Fibroblast of upper back skin (primary cell): ENCODE data around the gene SHOX.
"Not testable (repeated sequence)": the region's sequence is repeated elsewhere in the genome, so short reads cannot be mapped to it uniquely, and the experiment has no call there.

Experiments
- DNase-seq: peaks from one replicate; pipeline ENCODE4 v3.0.0-alpha.2; 2013

Gene SHOX

DNA sequence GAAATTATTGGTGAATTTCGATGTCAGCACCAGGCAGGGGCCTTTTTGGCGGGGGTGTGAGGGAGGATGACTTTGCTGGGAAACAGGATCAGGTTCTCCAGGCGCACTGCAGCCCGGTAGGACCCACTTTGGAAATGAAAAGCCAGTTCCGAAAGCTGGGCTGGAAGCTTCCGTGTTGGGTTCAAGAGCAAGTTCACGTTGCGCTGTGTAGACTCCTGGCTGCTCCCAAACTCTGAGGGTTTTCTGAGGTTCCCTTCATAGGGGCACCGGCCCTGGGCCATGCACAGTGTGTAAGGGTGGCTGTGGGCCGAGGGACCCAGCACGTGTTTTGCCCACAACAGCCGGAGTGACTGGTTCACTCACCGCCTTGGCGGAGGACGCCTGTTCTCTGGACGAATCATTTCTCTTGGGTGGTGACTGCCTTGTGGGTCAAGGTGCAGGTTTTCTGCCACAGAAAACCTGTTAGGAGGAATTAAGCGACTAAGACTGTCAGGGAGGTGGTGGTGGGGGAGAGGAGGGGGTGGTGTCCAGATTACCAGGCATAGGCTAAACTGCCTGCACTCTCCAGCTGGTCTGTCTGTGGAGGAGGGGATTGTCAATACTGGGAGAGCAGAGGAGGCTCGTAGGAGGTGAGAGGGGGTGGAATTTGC is 8.0 kb downstream of the SHOX start:
- no peak for DNase-seq

DNA sequence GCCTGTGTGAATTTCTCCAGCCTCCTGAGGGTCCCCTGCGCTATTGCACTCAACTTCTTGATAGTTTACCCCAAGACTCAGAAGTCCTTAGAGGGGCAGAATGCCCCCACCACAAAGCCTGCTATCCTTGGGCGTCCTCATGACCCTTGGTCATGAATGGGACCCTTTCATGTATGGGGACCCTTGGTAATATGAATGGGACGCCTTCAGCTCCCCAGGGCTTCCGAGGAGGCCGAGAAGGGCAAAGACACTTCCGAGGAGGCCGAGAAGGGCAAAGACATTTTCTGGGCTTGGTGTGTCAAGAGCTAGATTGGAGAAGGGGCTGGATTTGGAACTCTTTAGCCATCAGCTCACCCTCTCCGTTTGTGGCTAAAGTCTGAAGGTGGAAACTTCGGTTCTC is 8.6 kb downstream of the SHOX start:
- no peak for DNase-seq

DNA sequence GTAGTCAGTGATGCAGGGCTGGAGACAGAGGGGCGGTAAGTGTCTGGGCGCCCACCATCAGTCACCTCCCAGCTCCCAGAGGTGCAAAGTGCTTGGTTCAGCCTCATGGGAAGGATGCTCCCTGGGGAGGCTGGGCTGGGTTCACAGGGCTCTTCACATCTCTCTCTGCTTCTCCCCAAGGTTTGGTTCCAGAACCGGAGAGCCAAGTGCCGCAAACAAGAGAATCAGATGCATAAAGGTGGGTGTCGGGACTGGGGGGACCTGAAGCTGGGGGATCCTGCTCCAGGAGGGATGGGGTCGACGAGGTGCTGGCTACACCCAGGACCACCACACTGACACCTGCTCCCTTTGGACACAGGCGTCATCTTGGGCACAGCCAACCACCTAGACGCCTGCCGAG is 10.1 kb downstream of the SHOX start:
- no peak for DNase-seq

DNA sequence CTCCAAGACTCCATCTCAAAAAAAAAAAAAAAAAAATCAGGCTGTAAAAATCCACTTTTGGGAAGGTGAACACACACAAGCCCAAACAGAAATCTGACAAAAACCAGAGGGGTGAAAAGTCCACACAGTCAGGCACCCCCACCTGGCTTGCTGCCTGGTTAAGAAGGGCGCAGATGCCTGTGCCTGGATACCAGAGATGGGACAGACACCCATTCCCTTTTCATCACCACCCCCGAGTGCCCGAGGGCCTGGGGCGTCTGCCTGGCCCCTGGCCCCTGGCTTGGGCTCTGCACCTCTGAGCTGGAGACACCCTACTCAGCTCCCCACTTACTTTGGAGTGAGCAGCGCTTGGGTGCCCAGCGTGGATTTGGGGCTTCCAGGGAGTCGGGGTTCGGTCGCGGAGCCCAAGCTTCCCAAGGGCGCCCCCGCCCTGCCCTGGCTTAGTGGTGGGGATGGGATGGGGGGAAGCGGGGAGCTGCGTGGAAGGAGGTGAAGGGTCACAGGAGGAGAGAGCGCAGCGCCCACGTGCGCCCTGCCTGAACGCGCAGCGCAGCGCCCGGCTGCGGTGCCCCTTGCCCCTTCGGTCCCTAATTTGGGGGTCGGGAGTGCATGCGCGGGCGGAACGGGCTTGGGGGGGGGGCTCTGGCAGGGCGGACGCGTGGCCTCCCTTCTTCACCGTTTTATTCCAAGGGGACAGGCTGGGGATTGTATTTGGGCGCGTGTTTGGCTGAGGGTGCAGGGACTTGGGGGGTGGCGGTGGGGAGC is 11.3 kb downstream of the SHOX start:
- DNase-seq: no peak

DNA sequence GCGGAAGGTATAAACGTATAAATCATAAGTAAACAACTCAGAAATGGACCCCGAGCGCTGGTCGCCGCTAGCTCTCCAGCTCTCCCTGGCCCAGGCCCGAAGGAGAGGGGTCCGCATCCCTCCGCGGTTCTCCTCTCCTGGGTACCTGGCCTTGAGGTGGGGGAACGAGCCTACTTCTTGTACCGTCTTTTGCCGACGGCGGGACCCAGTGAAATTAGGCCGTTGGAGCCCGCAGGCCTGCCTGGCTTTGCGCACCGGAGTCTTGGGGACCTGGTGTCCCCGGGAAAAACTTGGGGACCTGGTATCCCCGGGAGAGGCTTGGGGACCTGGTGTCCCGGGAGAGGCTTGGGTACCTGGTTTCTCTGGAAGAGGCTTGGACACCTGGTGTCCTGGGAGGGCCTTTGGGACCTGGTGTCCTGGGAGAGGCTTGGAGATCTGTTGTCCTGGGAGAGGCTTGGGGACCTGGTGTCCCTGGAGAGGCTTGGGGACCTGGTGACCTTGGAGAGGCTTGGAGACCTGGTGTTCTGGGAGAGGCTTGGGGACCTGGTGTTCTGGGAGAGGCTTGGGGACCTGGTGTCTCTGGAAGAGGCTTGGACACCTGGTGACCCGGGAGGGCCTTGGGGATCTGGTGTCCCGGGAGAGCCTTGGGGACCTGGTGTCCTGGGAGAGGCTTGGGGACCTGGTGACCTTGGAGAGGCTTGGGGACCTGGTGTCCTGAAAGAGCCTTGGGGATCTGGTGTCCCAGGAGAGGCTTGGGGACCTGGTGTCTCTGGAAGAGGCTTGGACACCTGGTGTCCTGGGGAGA is 12.0 kb downstream of the SHOX start:
- no peak for DNase-seq

DNA sequence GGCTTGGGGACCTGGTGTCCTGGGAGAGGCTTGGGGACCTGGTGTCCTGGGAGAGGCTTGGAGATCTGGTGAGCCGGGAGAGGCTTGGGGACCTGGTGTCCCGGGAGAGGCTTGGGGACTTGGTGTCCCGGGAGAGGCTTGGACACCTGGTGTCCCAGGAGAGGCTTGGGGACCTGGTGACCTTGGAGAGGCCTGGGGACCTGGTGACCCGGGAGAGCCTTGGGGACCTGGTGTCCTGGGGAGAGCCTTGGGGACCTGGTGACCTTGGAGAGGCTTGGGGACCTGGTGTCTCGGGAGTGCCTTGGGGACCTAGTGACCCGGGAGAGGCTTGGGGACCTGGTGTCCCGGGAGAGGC is 12.6 kb downstream of the SHOX start:
- DNase-seq: no peak

DNA sequence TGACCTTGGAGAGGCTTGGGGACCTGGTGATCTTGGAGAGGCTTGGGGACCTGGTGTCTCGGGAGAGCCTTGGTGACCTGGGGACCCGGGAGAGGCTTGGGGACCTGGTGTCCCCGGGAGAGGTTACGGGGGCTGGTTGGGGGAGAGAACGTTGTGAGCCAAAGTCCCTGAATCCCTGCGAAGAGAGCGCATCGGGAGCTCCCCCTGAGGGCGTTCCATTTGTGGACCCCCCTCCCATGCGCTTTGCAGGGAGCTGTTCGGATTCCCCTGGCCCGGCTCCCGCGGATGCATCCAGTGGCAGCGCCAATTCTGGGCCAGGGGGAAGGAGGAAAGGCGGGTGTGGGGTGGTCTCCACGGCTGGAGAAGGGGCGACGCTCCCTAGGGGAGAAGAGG is 13.3 kb downstream of the SHOX start:
- DNase-seq: no peak

DNA sequence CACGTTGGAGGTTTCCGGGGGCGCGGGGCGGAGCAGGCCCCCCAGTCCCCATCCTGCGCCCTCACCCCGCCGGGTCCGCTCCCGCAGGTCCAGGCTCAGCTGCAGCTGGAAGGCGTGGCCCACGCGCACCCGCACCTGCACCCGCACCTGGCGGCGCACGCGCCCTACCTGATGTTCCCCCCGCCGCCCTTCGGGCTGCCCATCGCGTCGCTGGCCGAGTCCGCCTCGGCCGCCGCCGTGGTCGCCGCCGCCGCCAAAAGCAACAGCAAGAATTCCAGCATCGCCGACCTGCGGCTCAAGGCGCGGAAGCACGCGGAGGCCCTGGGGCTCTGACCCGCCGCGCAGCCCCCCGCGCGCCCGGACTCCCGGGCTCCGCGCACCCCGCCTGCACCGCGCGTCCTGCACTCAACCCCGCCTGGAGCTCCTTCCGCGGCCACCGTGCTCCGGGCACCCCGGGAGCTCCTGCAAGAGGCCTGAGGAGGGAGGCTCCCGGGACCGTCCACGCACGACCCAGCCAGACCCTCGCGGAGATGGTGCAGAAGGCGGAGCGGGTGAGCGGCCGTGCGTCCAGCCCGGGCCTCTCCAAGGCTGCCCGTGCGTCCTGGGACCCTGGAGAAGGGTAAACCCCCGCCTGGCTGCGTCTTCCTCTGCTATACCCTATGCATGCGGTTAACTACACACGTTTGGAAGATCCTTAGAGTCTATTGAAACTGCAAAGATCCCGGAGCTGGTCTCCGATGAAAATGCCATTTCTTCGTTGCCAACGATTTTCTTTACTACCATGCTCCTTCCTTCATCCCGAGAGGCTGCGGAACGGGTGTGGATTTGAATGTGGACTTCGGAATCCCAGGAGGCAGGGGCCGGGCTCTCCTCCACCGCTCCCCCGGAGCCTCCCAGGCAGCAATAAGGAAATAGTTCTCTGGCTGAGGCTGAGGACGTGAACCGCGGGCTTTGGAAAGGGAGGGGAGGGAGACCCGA is 14.0 kb downstream of the SHOX start:
- DNase-seq: peak; percentile 27

DNA sequence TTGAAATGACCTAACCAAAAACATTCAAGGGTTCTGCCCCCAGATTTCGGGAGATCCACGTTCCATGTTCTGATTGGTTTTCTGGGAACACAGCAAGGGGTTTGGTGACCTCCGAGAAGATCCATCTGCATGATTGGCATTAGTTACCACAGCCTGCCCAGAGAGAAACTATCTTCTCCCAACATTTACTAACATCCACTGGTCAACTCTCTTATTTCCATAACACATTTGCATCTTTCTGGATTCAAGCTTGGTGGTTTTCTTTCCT is 15.6 kb downstream of the SHOX start:
- no peak for DNase-seq

DNA sequence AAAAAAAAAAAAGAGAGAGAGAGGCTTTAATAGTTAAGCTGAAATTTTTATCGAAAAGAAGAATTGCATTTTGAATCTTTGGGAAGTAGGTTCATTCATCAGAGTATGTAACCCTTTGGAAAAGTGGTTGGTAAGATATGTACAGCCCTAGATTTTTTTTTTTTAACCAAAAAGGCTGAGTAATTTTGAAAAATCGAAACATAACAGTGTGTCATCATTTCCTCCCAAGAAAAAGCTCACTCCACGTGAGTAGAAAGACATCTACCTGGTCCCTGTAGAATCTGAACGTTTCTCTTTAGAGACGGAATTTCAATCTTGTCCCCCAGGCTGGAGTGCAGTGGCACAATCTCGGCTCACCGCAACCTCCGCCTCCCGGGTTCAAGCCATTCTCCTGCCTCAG is 16.2 kb downstream of the SHOX start:
- DNase-seq: no peak

DNA sequence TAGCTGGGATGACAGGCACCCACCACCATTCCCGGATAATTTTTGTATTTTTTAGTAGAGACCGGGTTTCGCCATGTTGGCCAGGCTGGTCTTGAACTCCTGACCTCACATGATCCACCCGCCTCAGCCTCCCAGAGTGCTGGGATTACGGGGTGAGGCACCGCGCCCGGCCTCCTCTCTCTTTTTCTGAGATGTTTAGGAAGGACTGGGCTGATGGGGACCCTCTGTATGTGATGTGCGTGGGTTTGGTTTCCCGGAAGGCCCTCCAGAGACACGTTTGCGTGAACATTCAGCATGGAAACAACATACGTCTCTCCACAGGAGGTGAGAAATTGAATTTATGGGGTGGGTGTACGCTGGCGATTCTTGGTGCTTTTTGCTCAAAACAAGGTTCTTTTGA is 18.6 kb downstream of the SHOX start:
- DNase-seq: no peak

DNA sequence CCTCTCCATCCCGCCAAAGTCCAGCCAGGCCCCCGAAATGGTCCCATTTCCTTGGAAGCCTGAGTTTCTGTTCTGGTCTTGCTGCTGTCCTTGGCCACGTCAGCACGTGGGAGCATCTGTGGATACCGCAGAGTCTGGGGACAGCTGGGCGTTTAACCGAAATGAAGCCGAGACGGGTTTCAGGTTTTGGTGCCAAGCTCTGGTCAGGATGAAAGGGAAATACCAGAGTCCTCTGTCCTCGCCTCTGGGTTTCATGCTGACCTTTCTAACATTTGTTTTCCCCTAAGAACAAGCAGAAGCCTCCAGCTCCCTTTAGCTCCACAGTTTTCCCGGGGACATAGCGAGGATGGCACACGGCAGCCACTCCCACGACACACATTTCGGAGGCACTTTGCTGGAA is 19.7 kb downstream of the SHOX start:
- no peak for DNase-seq

DNA sequence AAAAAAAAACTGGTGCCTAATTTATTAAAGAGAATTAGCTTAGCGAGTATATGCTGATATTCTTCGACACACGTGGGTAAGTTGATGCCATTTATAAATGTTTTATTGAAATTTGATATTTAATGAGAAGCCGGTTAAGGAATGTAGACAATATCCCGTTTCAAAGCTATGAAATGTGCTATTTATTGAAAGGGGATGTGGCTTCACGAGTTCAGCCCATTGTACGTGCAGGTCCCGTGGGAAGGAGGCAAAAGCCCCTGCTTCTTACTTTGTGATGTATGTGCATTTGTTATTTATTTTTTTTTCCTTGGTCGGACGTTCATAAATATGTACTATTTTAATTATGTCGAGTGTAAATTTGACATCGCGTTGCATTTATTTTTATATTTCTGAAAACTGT is 20.2 kb downstream of the SHOX start:
- no peak for DNase-seq

DNA sequence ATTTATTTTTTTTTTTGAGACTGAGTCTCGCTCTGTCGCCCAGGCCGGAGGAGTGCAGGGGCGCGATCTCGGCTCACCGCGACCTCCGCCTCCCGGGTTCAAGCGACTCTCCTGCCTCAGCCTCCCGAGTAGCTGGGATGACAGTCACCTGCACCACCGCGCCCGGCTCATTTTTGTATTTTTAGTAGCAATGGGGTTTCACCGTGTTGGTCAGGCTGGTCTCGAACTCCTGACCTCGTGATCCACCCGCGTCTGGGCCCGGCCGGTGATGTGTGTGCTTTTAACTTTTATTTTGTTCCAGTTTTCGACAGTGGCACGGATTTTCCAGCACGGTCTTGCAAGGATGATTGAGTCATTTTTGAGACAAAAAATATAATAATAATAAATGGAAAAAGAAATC is 21.3 kb downstream of the SHOX start:
- not testable (repeated sequence) for DNase-seq

DNA sequence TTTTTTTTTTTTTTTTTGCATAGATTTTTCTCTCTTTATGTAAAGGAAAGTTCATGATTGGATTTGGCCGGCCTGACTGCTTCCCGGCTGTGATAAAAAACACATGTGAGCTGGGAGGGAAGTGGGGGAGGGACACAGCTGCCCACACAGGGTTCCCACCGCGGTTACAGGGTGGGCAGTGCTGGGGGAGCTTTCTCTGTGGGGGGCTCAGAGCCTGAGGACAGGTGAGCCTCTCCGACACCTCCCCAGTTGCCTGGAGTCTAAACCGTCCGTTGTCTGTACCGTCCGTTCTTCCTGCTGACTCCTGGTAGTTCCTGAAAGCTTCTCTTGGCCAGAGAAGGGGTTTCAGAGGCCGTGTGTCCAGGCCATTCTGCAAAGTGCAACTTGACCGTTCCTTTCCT is 21.8 kb downstream of the SHOX start:
- DNase-seq: peak; percentile 43

DNA sequence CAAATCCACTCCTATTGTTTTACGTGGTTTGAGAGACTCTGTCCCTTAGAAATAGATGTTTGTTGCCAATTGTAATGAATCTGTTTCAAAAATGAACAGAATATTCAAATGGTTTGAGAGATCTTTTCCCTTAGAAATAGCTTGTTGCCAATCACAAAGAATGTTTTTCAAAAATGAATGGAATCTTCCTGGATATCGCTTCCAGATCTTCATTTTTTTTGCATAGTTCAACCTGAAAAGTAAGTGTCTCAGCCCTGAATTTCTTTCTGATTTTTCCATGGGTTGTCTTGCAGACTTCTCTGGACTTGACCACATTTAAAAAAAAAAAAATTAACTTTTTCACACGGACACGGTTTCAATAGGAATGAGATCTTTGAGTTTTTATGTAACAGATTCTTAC is 22.7 kb downstream of the SHOX start:
- DNase-seq: peak; percentile 20

DNA sequence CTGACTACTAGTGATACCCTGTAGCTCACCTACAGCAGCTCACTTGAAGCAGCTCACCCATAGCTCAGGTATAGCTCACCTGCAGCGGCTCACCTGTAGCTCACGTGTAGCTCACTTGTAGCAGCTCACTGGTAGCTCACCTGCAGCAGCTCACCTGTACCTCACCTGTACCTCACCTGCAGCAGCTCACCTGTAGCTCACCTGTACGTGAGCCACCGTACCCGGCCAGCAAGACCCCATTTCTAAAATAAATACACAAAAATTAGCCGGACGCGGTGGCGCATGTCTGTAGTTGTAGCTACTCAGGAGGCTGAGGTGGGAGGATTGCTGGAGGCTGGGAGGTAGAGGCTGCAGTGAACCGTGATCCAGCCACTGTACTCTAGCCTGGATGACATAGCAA is 30.6 kb downstream of the SHOX start:
- DNase-seq: no peak

DNA sequence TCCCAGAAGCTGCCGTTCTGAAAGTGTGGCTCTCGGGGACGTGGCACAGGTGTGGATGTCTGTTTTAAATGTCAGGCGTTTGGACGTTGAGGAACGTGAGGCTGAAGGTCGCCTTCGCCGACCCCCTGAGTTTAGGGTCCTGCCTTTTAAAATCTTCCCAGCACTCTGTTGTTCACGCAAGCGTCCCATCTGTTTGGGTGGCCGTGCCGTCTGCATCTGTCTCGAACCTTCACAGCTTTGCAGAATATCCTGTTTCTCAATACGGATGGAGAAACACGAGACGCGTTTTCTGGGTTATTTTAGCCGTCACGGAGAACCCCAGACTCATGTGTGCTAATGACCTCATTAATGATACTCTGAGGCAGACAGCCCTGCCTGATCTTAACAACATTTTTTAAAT is 31.5 kb downstream of the SHOX start:
- no peak for DNase-seq

DNA sequence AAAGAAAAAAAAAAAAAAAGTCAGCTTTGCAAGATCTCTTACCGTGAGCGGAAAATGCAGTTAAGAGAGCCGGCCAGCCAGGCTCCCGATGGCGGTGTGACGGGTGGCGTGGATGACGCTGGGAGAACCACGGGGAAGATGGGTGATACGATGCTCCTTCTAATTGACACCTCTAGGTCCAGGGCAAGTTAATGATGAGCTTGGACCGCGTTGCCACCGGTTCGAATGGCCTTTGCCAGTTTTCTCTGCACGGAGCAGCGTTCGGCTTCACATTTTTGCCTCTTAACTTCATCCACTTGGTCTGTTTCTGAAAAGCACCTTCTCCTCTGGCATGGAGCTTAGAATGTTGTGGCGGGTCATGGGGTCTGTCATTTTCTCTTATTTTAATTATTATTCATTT is 33.2 kb downstream of the SHOX start:
- no peak for DNase-seq

DNA sequence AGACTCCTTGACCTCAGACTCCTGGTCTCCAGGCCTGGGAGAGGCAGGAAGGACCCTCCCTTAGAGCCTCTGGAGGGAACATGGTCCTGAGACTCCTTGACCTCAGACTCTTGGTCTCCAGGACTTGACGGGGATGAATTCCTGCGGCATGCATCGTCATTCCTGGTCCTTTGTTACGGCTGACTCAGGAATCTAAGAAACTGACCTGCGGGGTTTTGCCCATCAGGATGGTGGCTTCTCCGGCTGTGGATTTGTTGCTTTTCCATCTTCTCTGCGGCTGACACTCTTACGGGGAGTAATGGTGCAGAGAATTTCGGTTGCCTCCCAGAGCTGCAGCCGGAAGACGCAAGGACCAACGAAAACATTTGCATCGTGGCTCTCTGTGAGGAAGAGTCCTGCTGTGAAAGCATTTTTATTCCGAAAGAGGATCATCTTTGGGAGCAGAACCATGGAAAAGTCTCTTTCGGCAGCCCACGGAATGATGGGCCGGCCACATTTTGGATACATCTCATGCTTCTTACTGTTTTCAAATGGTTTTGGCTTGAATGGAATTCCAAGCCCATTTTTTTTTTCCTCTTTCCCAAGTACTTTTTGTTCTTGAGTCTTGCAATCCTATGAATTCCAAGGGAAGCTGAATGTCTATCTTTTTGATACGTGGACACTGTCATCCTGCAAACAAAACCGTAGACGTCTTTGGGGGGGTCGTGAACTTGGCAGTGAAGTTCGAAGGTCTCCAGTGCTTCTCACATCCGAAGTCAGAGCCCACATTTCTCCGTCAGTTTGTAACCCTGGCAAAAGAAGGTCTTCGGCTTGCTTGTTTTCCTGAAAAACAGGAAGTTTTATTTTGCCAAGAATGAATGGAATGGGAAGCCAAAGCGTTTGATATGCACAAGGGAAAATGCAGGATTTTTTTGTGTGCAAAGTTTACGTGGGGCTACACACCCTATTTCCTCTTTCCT is 36.5 kb downstream of the SHOX start:
- peak; percentile 49 for DNase-seq

DNA sequence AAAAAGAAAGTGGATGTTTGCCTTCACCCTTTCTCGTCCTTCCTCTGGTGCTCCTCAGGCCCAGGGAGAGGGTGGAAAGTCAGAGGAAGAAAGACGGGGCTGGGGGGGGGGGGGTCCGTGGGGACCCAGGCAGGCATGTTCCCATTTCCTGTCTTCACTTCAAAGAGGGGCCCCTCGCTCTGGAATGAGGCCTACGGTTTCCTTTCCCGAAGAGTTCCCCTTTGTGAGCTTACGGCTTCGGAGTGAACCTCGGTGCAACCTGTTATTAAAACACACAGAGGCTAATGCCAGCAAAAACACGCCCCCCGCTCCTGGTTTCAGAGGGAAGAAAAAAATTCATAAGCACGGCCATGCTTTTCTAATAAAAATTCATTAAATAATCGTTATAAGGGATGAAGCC is 40.1 kb downstream of the SHOX start:
- no peak for DNase-seq

DNA sequence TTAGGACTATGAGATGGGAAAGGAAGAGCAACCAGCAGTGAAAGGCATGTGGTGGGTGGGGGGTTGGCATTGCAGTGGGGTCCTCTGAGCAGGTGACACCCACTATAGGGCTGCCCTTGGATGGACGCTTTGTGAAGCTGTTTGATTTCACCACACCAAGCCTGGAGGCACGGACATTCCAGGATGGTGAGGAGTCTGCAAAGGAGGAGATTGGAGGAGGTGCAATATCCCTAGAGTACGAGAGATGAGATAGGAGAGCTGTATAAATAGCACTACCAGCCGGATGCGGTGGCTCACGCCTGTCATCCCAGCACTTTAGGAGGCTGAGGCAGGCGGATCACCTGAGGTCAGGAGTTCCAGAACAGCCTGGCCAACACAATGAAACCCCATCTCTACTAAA is 42.3 kb downstream of the SHOX start:
- peak; percentile 7 for DNase-seq
